Tibial nerve (tissue), 4 donors: ENCODE results near the gene PIP5KL1.

ENCODE experiments used
- CTCF ChIP-seq, 5 experiments: fragments of 200-600 bp in 3 of 5; fragments of 450-650 bp in 2 of 5; sonication (generic) in 3 of 5; IDR thresholded peaks; one replicate each; pipeline ENCODE4 v1.5.1; 2016 to 2019; ENCODE audit warnings: antibody characterized with exemption in 5 of 5, mild to moderate bottlenecking in 3 of 5, moderate library complexity in 2 of 5
- EP300 ChIP-seq, 2 donors: sonication (generic); formaldehyde crosslinking; IDR thresholded peaks; one replicate each; pipeline ENCODE4 v1.6.1; 2017; ENCODE audit warnings: antibody characterized with exemption in 2 of 2, mild to moderate bottlenecking in 1 of 2
- POLR2A ChIP-seq, 2 donors: fragments of 450-650 bp; IDR thresholded peaks; one replicate each; pipeline ENCODE4 v1.6.1; 2017; ENCODE audit warnings: antibody characterized with exemption in 2 of 2, mild to moderate bottlenecking in 2 of 2, moderate library complexity in 2 of 2

DNA sequence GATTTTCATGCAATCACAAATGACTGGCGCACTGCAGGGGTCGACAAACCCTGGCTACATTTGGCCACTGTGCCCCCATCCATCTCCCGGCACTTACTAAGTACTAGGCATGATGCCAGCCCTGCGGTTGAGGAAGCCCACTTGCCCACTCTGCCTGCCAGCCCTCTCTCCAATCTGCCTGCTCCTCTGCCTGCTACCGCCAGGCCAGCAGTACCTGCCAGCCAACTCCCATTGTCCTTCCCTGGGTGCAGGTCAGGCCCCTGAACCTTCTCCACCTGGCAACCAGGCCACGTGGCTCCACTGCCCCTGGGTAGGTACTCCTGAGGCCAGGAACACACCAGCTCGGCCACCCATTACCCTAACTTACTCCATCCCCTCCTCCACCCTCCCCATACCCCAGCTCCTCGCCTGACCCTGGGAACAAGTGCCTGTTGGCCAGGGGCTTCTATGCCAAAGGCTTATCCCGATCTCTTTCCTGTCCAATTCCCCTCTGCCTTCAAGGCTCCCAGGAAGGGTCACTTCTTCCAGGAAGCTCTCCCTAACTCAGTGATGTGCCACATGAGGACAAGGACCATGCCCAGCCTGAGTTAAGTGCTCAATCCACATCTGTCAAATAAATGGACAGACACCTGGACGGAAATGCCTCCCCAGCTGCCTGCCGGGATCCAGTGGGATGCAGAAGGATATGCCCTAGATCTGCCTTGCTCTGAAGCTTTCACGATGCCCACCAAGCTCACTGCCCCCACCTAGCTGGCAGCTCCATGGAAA lies 43.6 kb upstream of the PIP5KL1 start:
- no peak for TF ChIP-seq CTCF (IDR thresholded peaks at IDR 0.05)
- TF ChIP-seq EP300 (IDR thresholded peaks at IDR 0.05) = no peak
- no peak for TF ChIP-seq POLR2A (IDR thresholded peaks at IDR 0.05)
